Measurements from ENCODE around the gene ASB18. TPM values are rescaled to one million over a fixed set of nuclear protein-coding genes. Genes with fewer than 3 reads are reported as not detected.

Gene ASB18
- total RNA-seq, 3 donors from 2014 or later, result not detected

GRCh38 chr2:236180831-236181453, 83.3 kb downstream of the ASB18 start:
- Histone ChIP-seq H3K4me1 (ENCODE audit: low read depth) (peaks cover 12% of the 10 kb centered on the region), H3K4me3 (no peak overlapping the region), H3K9me3 (no peaks in the 10 kb centered on the region), H3K36me3 (ENCODE audit: low read depth) (no peaks in the 10 kb centered on the region)
- intact Hi-C loops (cut with DNase I, micrococcal nuclease), result loop anchor here in 1 of 2 donors (5.0 kb wide), 1 partner anchor 414 kb away; no protein-coding TSS in a partner anchor
- DNase-seq (peak in 1 of 3 donors; percentile 74), ATAC-seq (peak; percentile 35)
- TF ChIP-seq CTCF (IDR thresholded peaks at IDR 0.05), result peak; percentile 29

- intact Hi-C loops (cut with DNase I, micrococcal nuclease), result loop anchor here in 1 of 2 donors (5.0 kb wide), 1 partner anchor 413 kb away; no protein-coding TSS in a partner anchor
- no peaks in the 10 kb centered on the region for H3K36me3 ChIP-seq (ENCODE audit: low read depth)
- no peak overlapping the region for H3K4me3 ChIP-seq
- no peak for TF ChIP-seq CTCF (IDR thresholded peaks at IDR 0.05)
- H3K4me1 ChIP-seq (ENCODE audit: low read depth), result peaks cover 12% of the 10 kb centered on the region
- no peaks in the 10 kb centered on the region for H3K9me3 ChIP-seq
- DNase-seq, result no peak
- no peak for ATAC-seq
Measured at GRCh38 chr2:236180076-236180816, 84.0 kb downstream of the ASB18 start.

GRCh38 chr2:236179236-236180075, 84.8 kb downstream of the ASB18 start:
- no peak for ATAC-seq
- no peaks in the 10 kb centered on the region for H3K9me3 ChIP-seq
- intact Hi-C loops (cut with DNase I, micrococcal nuclease), result loop anchor here in 1 of 2 donors (5.0 kb wide), 1 partner anchor 412 kb away; no protein-coding TSS in a partner anchor
- H3K4me1 ChIP-seq (ENCODE audit: low read depth), result peaks cover 12% of the 10 kb centered on the region
- no peak for DNase-seq
- no peak for TF ChIP-seq CTCF (IDR thresholded peaks at IDR 0.05)
- H3K4me3 ChIP-seq, result no peak overlapping the region
- no peaks in the 10 kb centered on the region for H3K36me3 ChIP-seq (ENCODE audit: low read depth)

- Histone ChIP-seq H3K9me3 (no peaks in the 10 kb centered on the region), H3K4me1 (ENCODE audit: low read depth) (peaks cover 12% of the 10 kb centered on the region), H3K4me3 (no peak overlapping the region), H3K36me3 (ENCODE audit: low read depth) (no peaks in the 10 kb centered on the region)
- no peak for ATAC-seq
- TF ChIP-seq CTCF (IDR thresholded peaks at IDR 0.05), result no peak
- no peak for DNase-seq
- intact Hi-C loops (cut with DNase I, micrococcal nuclease), result no loop called here
Measured at GRCh38 chr2:236178890-236179235, 85.3 kb downstream of the ASB18 start.

- TF ChIP-seq CTCF (IDR thresholded peaks at IDR 0.05), result peak; percentile 52
- Histone ChIP-seq H3K36me3 (ENCODE audit: low read depth) (no peaks in the 10 kb centered on the region), H3K4me1 (ENCODE audit: low read depth) (peaks cover 14% of the 10 kb centered on the region), H3K9me3 (no peaks in the 10 kb centered on the region), H3K4me3 (no peak overlapping the region)
- peak in 2 of 3 donors; percentile 75 to 78 for DNase-seq
- intact Hi-C loops (cut with DNase I, micrococcal nuclease), result no loop called here
- ATAC-seq, result peak; percentile 86
Measured at GRCh38 chr2:236177967-236178889, 86.0 kb downstream of the ASB18 start.
